Hepatocyte (in vitro differentiated cells): ENCODE results near the gene GPR65.

ENCODE experiments used
- EZH2phosphoT487 ChIP-seq: fragments of 200-600 bp; sonication (generic); IDR thresholded peaks from one replicate; pipeline ENCODE4 v1.6.1; 2018; ENCODE audit warnings: antibody characterized with exemption, mild to moderate bottlenecking, low read depth, moderate library complexity; ENCODE audit not compliant: unreplicated experiment, severe bottlenecking
- TF ChIP-seq, protein P1 (sequence below): fragments of 200-600 bp; sonication (generic); IDR thresholded peaks from 2 replicates; pipeline ENCODE4 v1.5.1; 2016; ENCODE audit warnings: antibody characterized with exemption, mild to moderate bottlenecking; ENCODE audit not compliant: poor library complexity

DNA sequence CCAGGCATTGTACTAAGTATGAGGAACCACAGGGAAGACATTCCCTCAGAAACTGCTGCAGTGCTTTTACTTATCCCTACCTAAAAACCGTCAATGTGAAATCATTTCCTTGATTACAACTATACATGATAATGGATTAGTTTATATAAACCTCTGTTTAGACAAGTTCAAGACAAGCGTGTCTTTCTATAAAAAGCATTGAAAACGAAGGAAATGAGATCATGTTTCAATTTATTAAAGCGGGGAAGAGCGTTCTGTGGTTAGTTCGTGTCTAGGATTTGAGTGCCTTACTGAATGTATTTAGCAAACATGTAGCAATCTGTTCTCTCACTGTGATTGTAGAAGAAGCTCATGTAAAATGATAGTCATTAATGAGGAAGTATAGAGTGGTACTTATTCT is 49.4 kb upstream of the GPR65 start:
- TF ChIP-seq, protein P1, sequence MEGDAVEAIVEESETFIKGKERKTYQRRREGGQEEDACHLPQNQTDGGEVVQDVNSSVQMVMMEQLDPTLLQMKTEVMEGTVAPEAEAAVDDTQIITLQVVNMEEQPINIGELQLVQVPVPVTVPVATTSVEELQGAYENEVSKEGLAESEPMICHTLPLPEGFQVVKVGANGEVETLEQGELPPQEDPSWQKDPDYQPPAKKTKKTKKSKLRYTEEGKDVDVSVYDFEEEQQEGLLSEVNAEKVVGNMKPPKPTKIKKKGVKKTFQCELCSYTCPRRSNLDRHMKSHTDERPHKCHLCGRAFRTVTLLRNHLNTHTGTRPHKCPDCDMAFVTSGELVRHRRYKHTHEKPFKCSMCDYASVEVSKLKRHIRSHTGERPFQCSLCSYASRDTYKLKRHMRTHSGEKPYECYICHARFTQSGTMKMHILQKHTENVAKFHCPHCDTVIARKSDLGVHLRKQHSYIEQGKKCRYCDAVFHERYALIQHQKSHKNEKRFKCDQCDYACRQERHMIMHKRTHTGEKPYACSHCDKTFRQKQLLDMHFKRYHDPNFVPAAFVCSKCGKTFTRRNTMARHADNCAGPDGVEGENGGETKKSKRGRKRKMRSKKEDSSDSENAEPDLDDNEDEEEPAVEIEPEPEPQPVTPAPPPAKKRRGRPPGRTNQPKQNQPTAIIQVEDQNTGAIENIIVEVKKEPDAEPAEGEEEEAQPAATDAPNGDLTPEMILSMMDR: no peak
- no peak for TF ChIP-seq EZH2phosphoT487
